ENCODE measurements around the gene TBC1D9.

- TF ChIP-seq CTCF (IDR thresholded peaks at IDR 0.05; ENCODE audit: low read depth, low read length, poor library complexity, severe bottlenecking) (no peak), EZH2phosphoT487 (IDR thresholded peaks at IDR 0.05; ENCODE audit: borderline replicate concordance, low read length) (no peak)
Measured at GRCh38 chr4:140762202-140762601, 6.0 kb upstream of the TBC1D9 start.

Measured in DOHH2 (cell line).